ENCODE results near the gene DNAAF2. TPM values are rescaled to one million over a fixed set of nuclear protein-coding genes. Genes with fewer than 3 reads are reported as not detected.

Gene DNAAF2
- polyA plus RNA-seq, 1 of the 3 experiments (the other 2 are of a cell fraction), result 8.9 TPM

DNA sequence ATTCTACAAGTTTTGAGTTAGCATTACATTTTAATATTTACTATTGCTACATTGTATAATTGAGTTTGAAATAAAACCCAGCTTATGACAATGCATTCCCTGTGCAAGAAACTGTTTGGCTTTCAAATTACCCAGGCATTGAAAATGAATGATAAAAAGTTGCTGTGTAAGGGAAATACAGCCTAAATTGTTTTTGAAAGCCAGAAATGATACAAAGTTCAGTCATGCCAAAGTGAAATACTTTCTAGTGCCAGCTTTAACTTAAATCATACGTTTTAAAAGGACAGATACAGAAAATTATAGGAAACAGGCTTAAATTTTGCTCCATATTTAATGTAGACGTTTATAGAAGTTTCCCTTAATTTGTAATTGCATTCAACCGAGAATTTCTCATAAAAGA is 11.7 kb downstream of the DNAAF2 start:
- Histone ChIP-seq H4K20me1 (ENCODE audit: insufficient read depth) (peaks cover 36% of the 10 kb centered on the region), H3K27ac (ENCODE audit: low read depth in 2 of 2, low read length in 1 of 2) (no peak overlapping the region; a peak in 1 of 4 replicates), H3K27me3 (ENCODE audit: insufficient read depth) (no peaks in the 10 kb centered on the region), H3K4me3 (ENCODE audit: low read depth in 2 of 2, low read length in 1 of 2) (peak overlapping the region in 1 of 2 experiments; percentile 96; a peak in 3 of 4 replicates), H3K9me2 (no peaks in the 10 kb centered on the region), H2AFZ (ENCODE audit: low read depth) (no peak overlapping the region), H3K36me3 (replicated peaks in 1 of 2; ENCODE audit: control insufficient read depth in 1 of 2, insufficient read depth in 2 of 2, low read length in 1 of 2) (peaks cover 28 to 37% of the 10 kb centered on the region in 2 experiments), H3K4me1 (ENCODE audit: control insufficient read depth in 1 of 2, insufficient read depth in 2 of 2, low read depth in 1 of 2, low read length in 1 of 2) (peaks cover 19 to 22% of the 10 kb centered on the region in 2 experiments), H3K9me3 (no peaks in the 10 kb centered on the region), H3K4me2 (peak overlapping the region; percentile 87), H3K79me2 (ENCODE audit: insufficient read depth) (peaks cover 89% of the 10 kb centered on the region), H3F3A (replicated peaks; ENCODE audit: insufficient read depth) (peaks cover 18% of the 10 kb centered on the region), H3K9ac (peak overlapping the region; percentile 95; the same call in 1 of the 2 replicates)
- ChIA-PET POLR2A (no interaction called here), CTCF (interaction anchor here (0.8 to 6.1 kb wide), 4 partner anchors 9 to 230 kb away, joined by 5 to 39 read pairs (median 7); partner anchors contain the start of genes DNAAF2 and NEMF)
- TF ChIP-seq SMC3 (IDR thresholded peaks at IDR 0.05; ENCODE audit: low read depth, low read length), result no peak
- TF ChIP-seq EZH2phosphoT487 (IDR thresholded peaks at IDR 0.05; ENCODE audit: borderline replicate concordance, low read depth), result no peak
- TF ChIP-seq GABPA (IDR thresholded peaks at IDR 0.05; ENCODE audit: low read depth), result no peak
- TF ChIP-seq, protein P1, sequence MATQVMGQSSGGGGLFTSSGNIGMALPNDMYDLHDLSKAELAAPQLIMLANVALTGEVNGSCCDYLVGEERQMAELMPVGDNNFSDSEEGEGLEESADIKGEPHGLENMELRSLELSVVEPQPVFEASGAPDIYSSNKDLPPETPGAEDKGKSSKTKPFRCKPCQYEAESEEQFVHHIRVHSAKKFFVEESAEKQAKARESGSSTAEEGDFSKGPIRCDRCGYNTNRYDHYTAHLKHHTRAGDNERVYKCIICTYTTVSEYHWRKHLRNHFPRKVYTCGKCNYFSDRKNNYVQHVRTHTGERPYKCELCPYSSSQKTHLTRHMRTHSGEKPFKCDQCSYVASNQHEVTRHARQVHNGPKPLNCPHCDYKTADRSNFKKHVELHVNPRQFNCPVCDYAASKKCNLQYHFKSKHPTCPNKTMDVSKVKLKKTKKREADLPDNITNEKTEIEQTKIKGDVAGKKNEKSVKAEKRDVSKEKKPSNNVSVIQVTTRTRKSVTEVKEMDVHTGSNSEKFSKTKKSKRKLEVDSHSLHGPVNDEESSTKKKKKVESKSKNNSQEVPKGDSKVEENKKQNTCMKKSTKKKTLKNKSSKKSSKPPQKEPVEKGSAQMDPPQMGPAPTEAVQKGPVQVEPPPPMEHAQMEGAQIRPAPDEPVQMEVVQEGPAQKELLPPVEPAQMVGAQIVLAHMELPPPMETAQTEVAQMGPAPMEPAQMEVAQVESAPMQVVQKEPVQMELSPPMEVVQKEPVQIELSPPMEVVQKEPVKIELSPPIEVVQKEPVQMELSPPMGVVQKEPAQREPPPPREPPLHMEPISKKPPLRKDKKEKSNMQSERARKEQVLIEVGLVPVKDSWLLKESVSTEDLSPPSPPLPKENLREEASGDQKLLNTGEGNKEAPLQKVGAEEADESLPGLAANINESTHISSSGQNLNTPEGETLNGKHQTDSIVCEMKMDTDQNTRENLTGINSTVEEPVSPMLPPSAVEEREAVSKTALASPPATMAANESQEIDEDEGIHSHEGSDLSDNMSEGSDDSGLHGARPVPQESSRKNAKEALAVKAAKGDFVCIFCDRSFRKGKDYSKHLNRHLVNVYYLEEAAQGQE (IDR thresholded peaks at IDR 0.05; ENCODE audit: low read depth, low read length), result no peak
- TF ChIP-seq NRF1 (IDR thresholded peaks at IDR 0.05; ENCODE audit: low read depth, low read length), result no peak
- TF ChIP-seq RCOR1 (IDR thresholded peaks at IDR 0.05; ENCODE audit: low read length), result no peak
- TF ChIP-seq JUND (IDR thresholded peaks at IDR 0.05), result no peak
- TF ChIP-seq, protein P2, sequence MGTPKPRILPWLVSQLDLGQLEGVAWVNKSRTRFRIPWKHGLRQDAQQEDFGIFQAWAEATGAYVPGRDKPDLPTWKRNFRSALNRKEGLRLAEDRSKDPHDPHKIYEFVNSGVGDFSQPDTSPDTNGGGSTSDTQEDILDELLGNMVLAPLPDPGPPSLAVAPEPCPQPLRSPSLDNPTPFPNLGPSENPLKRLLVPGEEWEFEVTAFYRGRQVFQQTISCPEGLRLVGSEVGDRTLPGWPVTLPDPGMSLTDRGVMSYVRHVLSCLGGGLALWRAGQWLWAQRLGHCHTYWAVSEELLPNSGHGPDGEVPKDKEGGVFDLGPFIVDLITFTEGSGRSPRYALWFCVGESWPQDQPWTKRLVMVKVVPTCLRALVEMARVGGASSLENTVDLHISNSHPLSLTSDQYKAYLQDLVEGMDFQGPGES (IDR thresholded peaks at IDR 0.05; ENCODE audit: low read depth, low read length), result no peak
- TF ChIP-seq, protein P3, sequence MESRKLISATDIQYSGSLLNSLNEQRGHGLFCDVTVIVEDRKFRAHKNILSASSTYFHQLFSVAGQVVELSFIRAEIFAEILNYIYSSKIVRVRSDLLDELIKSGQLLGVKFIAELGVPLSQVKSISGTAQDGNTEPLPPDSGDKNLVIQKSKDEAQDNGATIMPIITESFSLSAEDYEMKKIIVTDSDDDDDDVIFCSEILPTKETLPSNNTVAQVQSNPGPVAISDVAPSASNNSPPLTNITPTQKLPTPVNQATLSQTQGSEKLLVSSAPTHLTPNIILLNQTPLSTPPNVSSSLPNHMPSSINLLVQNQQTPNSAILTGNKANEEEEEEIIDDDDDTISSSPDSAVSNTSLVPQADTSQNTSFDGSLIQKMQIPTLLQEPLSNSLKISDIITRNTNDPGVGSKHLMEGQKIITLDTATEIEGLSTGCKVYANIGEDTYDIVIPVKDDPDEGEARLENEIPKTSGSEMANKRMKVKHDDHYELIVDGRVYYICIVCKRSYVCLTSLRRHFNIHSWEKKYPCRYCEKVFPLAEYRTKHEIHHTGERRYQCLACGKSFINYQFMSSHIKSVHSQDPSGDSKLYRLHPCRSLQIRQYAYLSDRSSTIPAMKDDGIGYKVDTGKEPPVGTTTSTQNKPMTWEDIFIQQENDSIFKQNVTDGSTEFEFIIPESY (IDR thresholded peaks at IDR 0.05; ENCODE audit: borderline replicate concordance, low read depth), result no peak
- no peak for TF ChIP-seq TAF1 (IDR thresholded peaks at IDR 0.05; ENCODE audit: borderline replicate concordance, low read depth, low read length)
- TF ChIP-seq YY1 (IDR thresholded peaks at IDR 0.05; ENCODE audit: low read depth), result no peak
- TF ChIP-seq, protein P4, sequence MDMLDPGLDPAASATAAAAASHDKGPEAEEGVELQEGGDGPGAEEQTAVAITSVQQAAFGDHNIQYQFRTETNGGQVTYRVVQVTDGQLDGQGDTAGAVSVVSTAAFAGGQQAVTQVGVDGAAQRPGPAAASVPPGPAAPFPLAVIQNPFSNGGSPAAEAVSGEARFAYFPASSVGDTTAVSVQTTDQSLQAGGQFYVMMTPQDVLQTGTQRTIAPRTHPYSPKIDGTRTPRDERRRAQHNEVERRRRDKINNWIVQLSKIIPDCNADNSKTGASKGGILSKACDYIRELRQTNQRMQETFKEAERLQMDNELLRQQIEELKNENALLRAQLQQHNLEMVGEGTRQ (IDR thresholded peaks at IDR 0.05; ENCODE audit: borderline replicate concordance, low read depth, low read length), result no peak
- no peak for TF ChIP-seq MEF2A (IDR thresholded peaks at IDR 0.05; ENCODE audit: borderline replicate concordance, low read depth)
- no peak for TF ChIP-seq EP300 (IDR thresholded peaks at IDR 0.05; ENCODE audit: borderline replicate concordance in 1 of 2, low read depth in 1 of 2, low read length in 1 of 2)
- TF ChIP-seq FOXM1 (IDR thresholded peaks at IDR 0.05; ENCODE audit: low read depth), result no peak
- no peak for TF ChIP-seq POLR2AphosphoS5 (IDR thresholded peaks at IDR 0.05; ENCODE audit: low read depth, low read length)
- no peak for TF ChIP-seq RXRA (IDR thresholded peaks at IDR 0.05; ENCODE audit: borderline replicate concordance, low read depth)
- TF ChIP-seq CHD2 (IDR thresholded peaks at IDR 0.05; ENCODE audit: low read length, partially characterized antibody), result no peak
- TF ChIP-seq TEAD4 (IDR thresholded peaks at IDR 0.05; ENCODE audit: borderline replicate concordance, insufficient read depth), result no peak
- no peak for DNase-seq
- 57% methylated on average over 3 of the region's 3 CpGs for WGBS (ENCODE audit: low lambda C conversion rate)
